Mesothelial cell of epicardium (in vitro differentiated cells): ENCODE measurements around the gene PAXX. TPM values are rescaled to one million over a fixed set of nuclear protein-coding genes. Genes with fewer than 3 reads are reported as not detected.

Experiments used
- DNase-seq, 2 experiments: peaks; one replicate each; pipeline ENCODE4 v3.0.0; 2021; ENCODE audit warnings: low spot score in 2 of 2; ENCODE audit not compliant: unreplicated experiment in 2 of 2
- H3K27ac Mint-ChIP-seq: 2 replicates; pipeline ENCODE4 v1.8.0; 2021; ENCODE audit warnings: mixed read lengths
- H3K27me3 Mint-ChIP-seq: 2 replicates; pipeline ENCODE4 v1.8.0; 2021; ENCODE audit warnings: low read depth, mixed read lengths
- H3K36me3 Mint-ChIP-seq: 2 replicates; pipeline ENCODE4 v1.8.0; 2021; ENCODE audit warnings: mixed read lengths
- H3K4me1 Mint-ChIP-seq: 2 replicates; pipeline ENCODE4 v1.8.0; 2021; ENCODE audit warnings: mixed read lengths
- H3K4me3 Mint-ChIP-seq: 2 replicates; pipeline ENCODE4 v1.8.0; 2021; ENCODE audit warnings: mild to moderate bottlenecking, moderate library complexity, mixed read lengths
- H3K9me3 Mint-ChIP-seq: 2 replicates; pipeline ENCODE4 v1.8.0; 2021; ENCODE audit warnings: mixed read lengths
- total RNA-seq: library from RNA; stranded (reverse); gene quantifications from 3 replicates; pipeline ENCODE4 v1.2.1, GENCODE V29; 2021
- TF ChIP-seq, protein P1 (sequence below): fragments of 200-600 bp; sonication (generic); IDR thresholded peaks from one replicate; pipeline ENCODE4 v1.5.0; 2021; ENCODE audit warnings: antibody characterized with exemption; ENCODE audit not compliant: unreplicated experiment

Gene PAXX
- total RNA-seq, 1 donor from 2014 or later, result 53.1 TPM

DNA sequence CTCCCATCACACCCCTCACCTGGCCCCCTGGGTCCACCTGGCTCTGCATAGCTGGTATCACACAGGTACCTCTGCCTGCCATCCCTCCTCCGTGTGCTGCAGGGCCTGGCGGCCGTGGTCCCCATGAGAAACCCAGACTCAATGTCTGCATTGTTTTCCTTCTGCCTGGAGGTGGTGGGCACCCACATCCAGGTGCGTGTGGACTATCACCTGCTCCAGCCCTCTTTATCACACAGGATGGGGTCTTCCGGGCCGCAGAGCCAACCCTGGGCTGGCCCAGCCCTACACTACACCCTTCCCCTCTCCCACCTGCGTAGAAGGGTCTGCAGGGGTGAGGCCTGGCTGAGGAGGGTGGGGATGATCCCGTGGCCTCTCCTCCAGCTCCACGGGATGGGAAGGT, 46.7 kb downstream of the PAXX start:
- H3K9me3 Mint-ChIP-seq, result no peaks in the 10 kb centered on the region
- H3K36me3 Mint-ChIP-seq, result no peaks in the 10 kb centered on the region
- TF ChIP-seq, protein P1, sequence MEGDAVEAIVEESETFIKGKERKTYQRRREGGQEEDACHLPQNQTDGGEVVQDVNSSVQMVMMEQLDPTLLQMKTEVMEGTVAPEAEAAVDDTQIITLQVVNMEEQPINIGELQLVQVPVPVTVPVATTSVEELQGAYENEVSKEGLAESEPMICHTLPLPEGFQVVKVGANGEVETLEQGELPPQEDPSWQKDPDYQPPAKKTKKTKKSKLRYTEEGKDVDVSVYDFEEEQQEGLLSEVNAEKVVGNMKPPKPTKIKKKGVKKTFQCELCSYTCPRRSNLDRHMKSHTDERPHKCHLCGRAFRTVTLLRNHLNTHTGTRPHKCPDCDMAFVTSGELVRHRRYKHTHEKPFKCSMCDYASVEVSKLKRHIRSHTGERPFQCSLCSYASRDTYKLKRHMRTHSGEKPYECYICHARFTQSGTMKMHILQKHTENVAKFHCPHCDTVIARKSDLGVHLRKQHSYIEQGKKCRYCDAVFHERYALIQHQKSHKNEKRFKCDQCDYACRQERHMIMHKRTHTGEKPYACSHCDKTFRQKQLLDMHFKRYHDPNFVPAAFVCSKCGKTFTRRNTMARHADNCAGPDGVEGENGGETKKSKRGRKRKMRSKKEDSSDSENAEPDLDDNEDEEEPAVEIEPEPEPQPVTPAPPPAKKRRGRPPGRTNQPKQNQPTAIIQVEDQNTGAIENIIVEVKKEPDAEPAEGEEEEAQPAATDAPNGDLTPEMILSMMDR, result no peak
- no peak overlapping the region for H3K4me3 Mint-ChIP-seq
- DNase-seq, result no peak
- no peaks in the 10 kb centered on the region for H3K4me1 Mint-ChIP-seq
- peaks cover 7% of the 10 kb centered on the region for H3K27me3 Mint-ChIP-seq
- no peak overlapping the region for H3K27ac Mint-ChIP-seq

DNA sequence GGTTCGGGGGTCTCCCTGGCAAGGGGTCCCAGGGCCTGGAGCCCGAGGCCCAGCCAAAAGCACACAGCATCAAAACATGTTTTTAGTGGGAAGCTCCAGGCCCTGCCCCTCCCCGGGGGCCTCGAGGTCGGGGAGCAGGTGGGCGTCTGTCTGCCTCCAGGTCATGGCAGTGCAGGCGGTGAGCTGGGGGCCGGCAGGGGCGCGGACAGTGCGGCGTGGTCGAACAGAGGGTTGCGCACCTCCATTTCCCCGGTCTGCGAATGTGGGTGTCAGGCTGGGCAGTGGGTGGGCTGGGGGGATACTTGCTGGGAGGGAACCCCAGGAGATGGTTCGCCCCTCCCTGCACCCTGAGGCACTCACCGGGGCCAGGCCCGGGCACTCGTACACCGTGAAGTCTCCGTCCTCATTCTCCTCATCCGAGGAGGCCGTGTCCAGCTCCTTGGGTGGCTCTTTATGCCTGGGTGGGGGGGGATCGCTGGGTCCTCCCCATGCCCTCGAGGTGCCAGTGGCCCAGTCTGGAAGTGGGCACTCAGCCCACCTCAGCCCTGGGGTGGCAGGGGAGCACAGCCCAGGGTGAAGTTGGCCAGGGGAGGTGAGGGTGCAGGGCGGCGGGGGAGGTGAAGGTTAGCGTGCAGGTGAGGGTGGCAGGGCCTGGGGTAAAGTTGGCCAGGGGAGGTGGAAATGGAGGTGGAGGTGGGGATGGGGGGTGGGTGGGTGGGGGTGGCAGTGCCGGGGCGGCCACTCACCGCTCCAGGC, 47.6 kb downstream of the PAXX start:
- H3K9me3 Mint-ChIP-seq, result no peaks in the 10 kb centered on the region
- peaks cover under 1% of the 10 kb centered on the region for H3K4me1 Mint-ChIP-seq
- no peak for DNase-seq
- H3K27me3 Mint-ChIP-seq, result peaks cover 15% of the 10 kb centered on the region
- H3K36me3 Mint-ChIP-seq, result no peaks in the 10 kb centered on the region
- no peak overlapping the region for H3K27ac Mint-ChIP-seq
- no peak overlapping the region for H3K4me3 Mint-ChIP-seq
- TF ChIP-seq, protein P1, result no peak

DNA sequence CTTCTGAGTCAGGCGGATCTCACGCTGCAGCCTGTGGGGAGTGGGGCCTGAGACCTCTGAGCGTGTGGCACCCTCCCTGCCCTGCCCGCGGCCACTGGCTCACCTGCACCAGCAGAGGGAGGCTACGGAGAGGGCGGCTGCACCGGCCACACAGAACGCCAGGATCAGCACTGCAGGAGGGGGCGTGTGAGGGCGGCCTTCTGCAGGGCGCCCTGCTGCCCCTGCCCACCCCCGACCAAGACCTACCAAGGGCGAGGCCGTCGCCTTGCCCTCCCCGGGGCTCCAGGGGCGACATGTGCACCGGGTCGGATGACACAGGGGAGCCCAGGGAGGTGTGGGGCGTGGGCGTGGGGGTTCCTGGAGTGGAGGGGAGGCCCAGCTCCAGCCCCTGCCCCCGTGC, 48.3 kb downstream of the PAXX start:
- TF ChIP-seq, protein P1, result no peak
- H3K36me3 Mint-ChIP-seq, result no peaks in the 10 kb centered on the region
- no peak overlapping the region for H3K27ac Mint-ChIP-seq
- H3K4me1 Mint-ChIP-seq, result peaks cover 5% of the 10 kb centered on the region
- peaks cover 21% of the 10 kb centered on the region for H3K27me3 Mint-ChIP-seq
- H3K9me3 Mint-ChIP-seq, result no peaks in the 10 kb centered on the region
- no peak for DNase-seq
- no peak overlapping the region for H3K4me3 Mint-ChIP-seq

DNA sequence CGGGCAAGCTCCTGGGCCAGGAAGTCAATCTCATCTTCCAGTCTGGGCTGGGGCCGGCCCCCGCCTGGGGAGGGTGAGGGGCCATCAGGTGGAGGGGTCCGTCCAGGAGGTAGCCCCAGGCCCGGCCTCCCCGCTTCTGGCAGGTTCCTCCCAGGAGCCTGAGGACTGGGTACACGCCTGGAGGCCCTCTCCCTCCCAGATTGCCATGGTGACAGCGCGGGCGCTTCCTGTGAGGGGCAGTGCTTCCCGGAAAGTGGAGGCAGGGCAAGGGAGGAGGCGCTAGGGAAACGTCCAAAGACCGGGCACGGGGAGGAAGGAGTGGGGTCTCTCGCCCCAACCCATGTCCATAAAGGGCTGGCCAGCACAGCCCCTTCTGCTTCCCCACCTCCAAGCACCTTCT, 48.9 kb downstream of the PAXX start:
- Mint-ChIP-seq H3K27me3 (peaks cover 21% of the 10 kb centered on the region), H3K36me3 (no peaks in the 10 kb centered on the region), H3K4me1 (peaks cover 5% of the 10 kb centered on the region), H3K9me3 (no peaks in the 10 kb centered on the region), H3K27ac (no peak overlapping the region), H3K4me3 (no peak overlapping the region)
- no peak for DNase-seq
- TF ChIP-seq, protein P1, result no peak

DNA sequence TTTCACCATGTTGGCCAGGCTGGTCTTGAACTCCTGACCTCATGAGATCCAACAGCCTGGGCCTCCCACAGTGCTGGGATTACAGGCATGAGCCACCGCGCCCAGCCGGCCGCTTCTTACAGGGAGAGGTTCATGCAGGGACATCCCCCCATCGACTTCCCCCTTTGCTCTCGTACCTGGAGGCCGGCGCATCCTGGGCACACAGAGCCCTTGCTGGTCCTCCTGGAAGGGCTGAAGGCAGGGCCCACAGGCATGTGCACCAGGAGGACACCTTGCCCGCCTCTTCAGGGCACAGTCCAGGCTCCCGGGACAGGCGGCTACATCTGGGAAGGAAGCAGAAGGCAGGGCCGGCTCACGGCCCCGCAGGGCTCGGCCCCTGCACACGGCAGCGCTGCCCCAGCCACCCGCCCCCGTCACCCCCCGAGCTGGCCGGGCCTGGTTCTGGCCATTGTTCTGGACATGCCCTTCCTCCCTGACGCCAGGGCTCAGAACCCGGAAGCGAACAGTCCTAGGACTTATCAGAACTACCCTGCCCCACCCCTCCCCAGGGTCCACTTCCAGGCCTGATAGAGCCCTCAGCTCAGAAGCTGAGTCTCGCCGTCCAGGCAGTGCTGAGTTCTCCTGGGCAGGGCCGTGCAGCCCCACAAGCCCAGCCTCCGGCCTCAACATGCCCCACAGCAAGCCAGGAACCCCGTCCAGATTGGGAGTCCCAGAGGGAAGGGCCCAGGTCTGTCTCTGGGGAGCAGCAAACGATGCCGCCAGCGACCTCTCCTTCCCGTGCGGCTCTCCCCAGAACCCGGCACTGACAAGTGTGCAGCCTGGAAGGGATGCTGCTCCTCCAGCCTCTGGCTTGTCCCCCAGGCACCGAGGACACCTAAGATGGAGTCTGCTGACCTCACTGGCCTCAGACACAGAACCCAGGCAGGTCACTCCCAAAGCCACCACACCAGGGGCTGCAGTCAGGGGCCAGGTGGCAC, 50.8 kb downstream of the PAXX start:
- Mint-ChIP-seq H3K36me3 (no peaks in the 10 kb centered on the region), H3K4me1 (peaks cover 5% of the 10 kb centered on the region), H3K4me3 (no peak overlapping the region), H3K27me3 (peaks cover 39% of the 10 kb centered on the region), H3K9me3 (no peaks in the 10 kb centered on the region), H3K27ac (no peak overlapping the region)
- TF ChIP-seq, protein P1, result no peak
- DNase-seq, result no peak

Other genes with a start within 250 kb of the PAXX start
- 0.20 to 0.51 TPM (median 0.29 TPM) in 3 replicates for gene LCN10, start 249.5 kb upstream of the PAXX start, total RNA-seq
- gene LCN6, start 243.9 kb upstream of the PAXX start, total RNA-seq, result not detected in 3 replicates
- gene LCN8, start 234.2 kb upstream of the PAXX start, total RNA-seq, result not detected in 3 replicates
- 1.3 to 3.5 TPM (median 1.9 TPM) in 3 replicates for gene LCN15, start 227.9 kb upstream of the PAXX start, total RNA-seq
- 70.4 to 72.4 TPM (median 71.7 TPM) in 3 replicates for gene TMEM141, start 201.1 kb upstream of the PAXX start, total RNA-seq
- gene CCDC183, start 196.1 kb upstream of the PAXX start, total RNA-seq, result 25.1 to 29.1 TPM (median 26.5 TPM) in 3 replicates
- gene RABL6, start 184.5 kb upstream of the PAXX start, total RNA-seq, result 120 to 124 TPM (median 122 TPM) in 3 replicates
- gene AJM1, start 149.9 kb upstream of the PAXX start, total RNA-seq, result 3.1 to 3.8 TPM (median 3.6 TPM) in 3 replicates
- gene PHPT1, start 143.0 kb upstream of the PAXX start, total RNA-seq, result 159 to 168 TPM (median 168 TPM) in 3 replicates
- 20.1 to 22.6 TPM (median 20.3 TPM) in 3 replicates for gene MAMDC4, start 140.1 kb upstream of the PAXX start, total RNA-seq
- 275 to 294 TPM (median 275 TPM) in 3 replicates for gene EDF1, start 126.1 kb upstream of the PAXX start, total RNA-seq
- gene TRAF2, start 105.9 kb upstream of the PAXX start, total RNA-seq, result 16.0 to 18.1 TPM (median 17.4 TPM) in 3 replicates
- gene FBXW5, start 47.7 kb upstream of the PAXX start, total RNA-seq, result 58.9 to 62.3 TPM (median 59.8 TPM) in 3 replicates
- 1.5 to 2.5 TPM (median 1.5 TPM) in 3 replicates for gene C8G, start 47.2 kb upstream of the PAXX start, total RNA-seq
- gene LCN12, start 40.1 kb upstream of the PAXX start, total RNA-seq, result 13.3 to 15.9 TPM (median 13.8 TPM) in 3 replicates
- 52.6 to 58.0 TPM (median 53.5 TPM) in 3 replicates for gene PTGDS, start 14.9 kb upstream of the PAXX start, total RNA-seq
- 4.7 to 5.7 TPM (median 5.5 TPM) in 3 replicates for gene LCNL1, start 9.4 kb upstream of the PAXX start, total RNA-seq
- 1.5 to 2.9 TPM (median 1.7 TPM) in 3 replicates for gene CLIC3, start 4.1 kb downstream of the PAXX start, total RNA-seq
- 57.7 to 59.3 TPM (median 58.7 TPM) in 3 replicates for gene ABCA2, start 35.8 kb downstream of the PAXX start, total RNA-seq
- 0.09 to 0.13 TPM in 2 of 3 replicates, not detected in the other for gene FUT7, start 39.7 kb downstream of the PAXX start, total RNA-seq
- gene NPDC1, start 53.8 kb downstream of the PAXX start, total RNA-seq, result 75.8 to 84.0 TPM (median 77.9 TPM) in 3 replicates
- gene ENTPD2, start 61.6 kb downstream of the PAXX start, total RNA-seq, result 4.8 to 6.3 TPM (median 5.2 TPM) in 3 replicates
- gene SAPCD2, start 78.1 kb downstream of the PAXX start, total RNA-seq, result 5.7 to 6.2 TPM (median 5.9 TPM) in 3 replicates
- 4.6 to 5.7 TPM (median 5.5 TPM) in 3 replicates for gene UAP1L1, start 85.1 kb downstream of the PAXX start, total RNA-seq
- gene MAN1B1, start 94.6 kb downstream of the PAXX start, total RNA-seq, result 61.1 to 65.1 TPM (median 61.2 TPM) in 3 replicates
- 149 to 159 TPM (median 157 TPM) in 3 replicates for gene DPP7, start 122.3 kb downstream of the PAXX start, total RNA-seq
- 0.58 to 0.99 TPM (median 0.64 TPM) in 3 replicates for gene GRIN1, start 146.7 kb downstream of the PAXX start, total RNA-seq
- not detected in 3 replicates for gene LRRC26, start 177.6 kb downstream of the PAXX start, total RNA-seq
- gene TMEM210, start 179.6 kb downstream of the PAXX start, total RNA-seq, result not detected in 3 replicates
- 86.1 to 89.3 TPM (median 87.1 TPM) in 3 replicates for gene ANAPC2, start 196.1 kb downstream of the PAXX start, total RNA-seq
- gene SSNA1, start 196.3 kb downstream of the PAXX start, total RNA-seq, result 40.9 to 43.8 TPM (median 42.8 TPM) in 3 replicates
- gene TPRN, start 208.3 kb downstream of the PAXX start, total RNA-seq, result 16.7 to 18.5 TPM (median 17.6 TPM) in 3 replicates
- 32.7 to 35.5 TPM (median 33.0 TPM) in 3 replicates for gene TMEM203, start 213.2 kb downstream of the PAXX start, total RNA-seq
- 22.4 to 24.3 TPM (median 23.5 TPM) in 3 replicates for gene NDOR1, start 213.3 kb downstream of the PAXX start, total RNA-seq
- 13.6 to 16.0 TPM (median 13.9 TPM) in 3 replicates for gene RNF208, start 229.8 kb downstream of the PAXX start, total RNA-seq
- 1.5 to 1.9 TPM (median 1.7 TPM) in 3 replicates for gene CYSRT1, start 232.8 kb downstream of the PAXX start, total RNA-seq
- gene RNF224, start 235.1 kb downstream of the PAXX start, total RNA-seq, result 0.16 to 0.41 TPM (median 0.29 TPM) in 3 replicates
- gene SLC34A3, start 238.5 kb downstream of the PAXX start, total RNA-seq, result 0.23 to 0.27 TPM in 2 of 3 replicates, not detected in the other
- gene TUBB4B, start 248.9 kb downstream of the PAXX start, total RNA-seq, result 146 to 152 TPM (median 148 TPM) in 3 replicates